Measurements from ENCODE around the gene NACC1. TPM values are rescaled to one million over a fixed set of nuclear protein-coding genes. Genes with fewer than 3 reads are reported as not detected.

Gene NACC1
- polyA plus RNA-seq, 2 of the 4 experiments (the other 2 are of a cell fraction) = 26.1 to 37.9 TPM

GRCh38 chr19:13163609-13164342 lies 45.7 kb downstream of the NACC1 start (continued):
- TF ChIP-seq ELK1 (IDR thresholded peaks at IDR 0.05; ENCODE audit: low read depth, low read length) (no peak), SMC3 (IDR thresholded peaks at IDR 0.05) (peak; percentile 38; the same call in 1 of the 3 replicates), E2F6 (IDR thresholded peaks at IDR 0.05; ENCODE audit: borderline replicate concordance, low read depth) (peak; percentile 14; the same call in 1 of the 2 replicates), TFCP2L1 (CRISPR knock-in tag; IDR thresholded peaks at IDR 0.05) (peak; percentile 80; the same call in 1 of the 2 replicates), FOSB (CRISPR knock-in tag; IDR thresholded peaks at IDR 0.05) (no peak; the same call in 1 of the 2 replicates), CHD2 (IDR thresholded peaks at IDR 0.05; ENCODE audit: low read length, partially characterized antibody) (peak; percentile 46), PHF8 (IDR thresholded peaks at IDR 0.05; ENCODE audit: borderline replicate concordance, low read depth) (no peak), ATOH8 (CRISPR knock-in tag; IDR thresholded peaks at IDR 0.05; ENCODE audit: low read depth) (0 out of 2 replicates have a peak, but pooled peaks have one; percentile 26), EP300 (IDR thresholded peaks at IDR 0.05) (peak; percentile 63 to 74; a peak in 3 of 5 replicates), FOSL2 (IDR thresholded peaks at IDR 0.05) (0 out of 2 replicates have a peak, but pooled peaks have one; percentile 5), FOSL2 (CRISPR knock-in tag; IDR thresholded peaks at IDR 0.05) (peak; percentile 32), ZNF302 (CRISPR knock-in tag; IDR thresholded peaks at IDR 0.05) (no peak), HDAC2 (IDR thresholded peaks at IDR 0.05) (no peak), BHLHE40 (IDR thresholded peaks at IDR 0.05; ENCODE audit: low read depth, low read length) (no peak), RFX5 (IDR thresholded peaks at IDR 0.05) (no peak), ZFP36 (IDR thresholded peaks at IDR 0.05; ENCODE audit: borderline replicate concordance, partially characterized antibody) (no peak), POLR2AphosphoS2 (conservative IDR thresholded peaks at IDR 0.05; ENCODE audit: low read length) (no peak), HOXB5 (CRISPR knock-in tag; IDR thresholded peaks at IDR 0.05) (peak; percentile 65; the same call in 1 of the 2 replicates), MAFK (IDR thresholded peaks at IDR 0.05; ENCODE audit: partially characterized antibody) (no peak), JUN (IDR thresholded peaks at IDR 0.05) (peak; percentile 9 to 58; a peak in 3 of 5 replicates), HMGXB4 (CRISPR knock-in tag; IDR thresholded peaks at IDR 0.05; ENCODE audit: borderline replicate concordance) (no peak), ESRRA (IDR thresholded peaks at IDR 0.05; ENCODE audit: borderline replicate concordance, low read length) (no peak), KDM1A (IDR thresholded peaks at IDR 0.05; ENCODE audit: low read depth) (no peak), FOXS1 (CRISPR knock-in tag; IDR thresholded peaks at IDR 0.05) (no peak), RARB (CRISPR knock-in tag; IDR thresholded peaks at IDR 0.05) (no peak; the same call in 1 of the 2 replicates)
